PC-3 (cell line): Measurements from ENCODE around the gene SNX32. TPM values are rescaled to one million over a fixed set of nuclear protein-coding genes. Genes with fewer than 3 reads are reported as not detected.

Experiments used
- ATAC-seq: fragments of 200-7000 bp; cut with Tn5 transposase; 2 replicates; pipeline ENCODE4 v1.9.1; 2020; ENCODE audit warnings: mild to moderate bottlenecking, moderate library complexity
- BruUV-seq: library from RNA; stranded (reverse); fragments of 400-500 nt; replicated peaks from 2 replicates; lab custom pipeline; 2021; lab: Mats Ljungman, UMichigan
- CTCF ChIA-PET: fragments of 300-600 bp; sonication (Branson Sonifier 250); formaldehyde crosslinking; loops from one replicate; lab custom pipeline; 2022; ENCODE audit warnings: antibody characterized with exemption; lab: Charles Lee
- POLR2A ChIA-PET: fragments of 300-600 bp; sonication (Branson Sonifier 250); formaldehyde crosslinking; loops from one replicate; lab custom pipeline; 2022; ENCODE audit warnings: antibody characterized with exemption; ENCODE audit not compliant: unreplicated experiment; lab: Charles Lee
- DNase-seq: peaks from one replicate; pipeline ENCODE4 v3.0.0-alpha.2; 2015
- H2AFZ ChIP-seq: fragments of 300-600 bp; sonication (generic); 2 replicates; pipeline ENCODE4 v1.6.0; 2016; ENCODE audit warnings: antibody characterized with exemption, low read length
- H3F3A ChIP-seq: fragments of 300-600 bp; sonication (generic); one replicate; pipeline ENCODE4 v1.6.0; 2017; ENCODE audit warnings: antibody characterized with exemption, low read length, control low read depth, mild to moderate bottlenecking; ENCODE audit not compliant: unreplicated experiment
- H3K27ac ChIP-seq: fragments of 300-600 bp; sonication (generic); 2 replicates; pipeline ENCODE4 v1.5.1; 2016; ENCODE audit warnings: mild to moderate bottlenecking, low read length
- H3K27me3 ChIP-seq: fragments of 300-600 bp; sonication (generic); 2 replicates; pipeline ENCODE4 v1.6.1; 2016; ENCODE audit warnings: low read length, mixed read lengths
- H3K36me3 ChIP-seq: fragments of 300-600 bp; sonication (generic); 2 replicates; pipeline ENCODE4 v1.6.1; 2016; ENCODE audit warnings: low read depth, mixed run types, low read length, mixed read lengths
- H3K4me1 ChIP-seq: fragments of 300-600 bp; sonication (generic); 2 replicates; pipeline ENCODE4 v1.5.1; 2016; ENCODE audit warnings: low read length; ENCODE audit not compliant: insufficient read depth
- H3K4me2 ChIP-seq: fragments of 300-600 bp; sonication (generic); 2 replicates; pipeline ENCODE4 v1.6.0; 2016; ENCODE audit warnings: low read length
- H3K4me3 ChIP-seq: fragments of 300-600 bp; sonication (generic); 2 replicates; pipeline ENCODE4 v1.5.1; 2016; ENCODE audit warnings: mild to moderate bottlenecking, low read length, mixed read lengths
- H3K79me2 ChIP-seq: fragments of 300-600 bp; sonication (generic); 2 replicates; pipeline ENCODE4 v1.6.1; 2017; ENCODE audit warnings: low read length, mixed read lengths
- H3K9ac ChIP-seq: fragments of 300-600 bp; sonication (generic); 2 replicates; pipeline ENCODE4 v1.6.0; 2016; ENCODE audit warnings: mild to moderate bottlenecking, low read length
- H3K9me2 ChIP-seq: fragments of 300-600 bp; sonication (generic); replicated peaks from 2 replicates; pipeline ENCODE4 v1.6.1; 2016; ENCODE audit warnings: mixed run types, low read length, mixed read lengths
- H3K9me3 ChIP-seq: fragments of 300-600 bp; sonication (generic); 2 replicates; pipeline ENCODE4 v1.6.1; 2016; ENCODE audit warnings: low read length, mixed read lengths
- H4K20me1 ChIP-seq: fragments of 300-600 bp; sonication (generic); 2 replicates; pipeline ENCODE4 v1.6.1; 2016; ENCODE audit warnings: low read length, mixed read lengths
- CTCF ChIP-seq: fragments of 300-600 bp; sonication (generic); conservative IDR thresholded peaks from 2 replicates; pipeline ENCODE4 v1.5.1; 2017; ENCODE audit warnings: antibody characterized with exemption, low read depth, mild to moderate bottlenecking, low read length
- EZH2 ChIP-seq: fragments of 300-600 bp; sonication (generic); IDR thresholded peaks from one replicate; pipeline ENCODE4 v1.6.1; 2017; ENCODE audit warnings: antibody characterized with exemption, mild to moderate bottlenecking, low read length; ENCODE audit not compliant: unreplicated experiment
- EZH2phosphoT487 ChIP-seq: fragments of 300-600 bp; sonication (generic); IDR thresholded peaks from 2 replicates; pipeline ENCODE4 v1.6.1; 2018; ENCODE audit warnings: mild to moderate bottlenecking, antibody characterized with exemption, low read length, borderline replicate concordance
- intact Hi-C: fragments of 100-400 bp; cut with micrococcal nuclease; formaldehyde crosslinking; loops from 2 replicates; pipeline ENCODE4 v1.9.0; 2023
- total RNA-seq: library from RNA; depleted of rRNA; stranded (reverse); fragments of >200 nt; gene quantifications from 2 replicates; pipeline ENCODE4 v1.2.3, GENCODE V29; 2014

Gene SNX32
- total RNA-seq, 1 experiment from 2014 or later: not detected

- intact Hi-C loops: no loop called here
- ChIA-PET POLR2A (interaction anchor here (0.5 kb wide), 1 partner anchor 37 kb away, joined by 5 read pairs; no protein-coding TSS in a partner anchor), CTCF (interaction anchor here (0.6 to 3.6 kb wide), 3 partner anchors 37 to 97 kb away, joined by 4 to 44 read pairs (median 5); partner anchors contain the start of gene AP5B1)
- Histone ChIP-seq H3K4me1 (peaks cover 4% of the 10 kb centered on the region; the same call in 1 of the 2 replicates), H3K27ac (no peak overlapping the region), H3F3A (no peaks in the 10 kb centered on the region), H3K4me2 (peak overlapping the region; percentile 82; the same call in 1 of the 2 replicates), H3K27me3 (no peaks in the 10 kb centered on the region), H3K4me3 (no peak overlapping the region), H3K79me2 (no peaks in the 10 kb centered on the region), H2AFZ (no peak overlapping the region), H3K9me3 (no peaks in the 10 kb centered on the region), H4K20me1 (no peaks in the 10 kb centered on the region), H3K9me2 (no peaks in the 10 kb centered on the region), H3K36me3 (no peaks in the 10 kb centered on the region), H3K9ac (no peak overlapping the region)
- ATAC-seq: no peak
- DNase-seq: no peak
- BruUV-seq: no TSS peak
- no peak for TF ChIP-seq EZH2phosphoT487
- TF ChIP-seq CTCF: no peak
- TF ChIP-seq EZH2: no peak
These were observed 17.1 kb upstream of the SNX32 start for GRCh38 chr11:65816696-65817095.

GRCh38 chr11:65817312-65817834 is 16.4 kb upstream of the SNX32 start:
- Histone ChIP-seq H3K4me3 (peak overlapping the region; percentile 77), H3K79me2 (no peaks in the 10 kb centered on the region), H3K4me1 (peaks cover 4% of the 10 kb centered on the region; the same call in 1 of the 2 replicates), H3K27ac (peak overlapping the region; percentile 52), H4K20me1 (no peaks in the 10 kb centered on the region), H2AFZ (peak overlapping the region; percentile 84), H3K4me2 (peak overlapping the region; percentile 82), H3K27me3 (no peaks in the 10 kb centered on the region), H3K36me3 (no peaks in the 10 kb centered on the region), H3K9ac (peak overlapping the region; percentile 61), H3K9me2 (no peaks in the 10 kb centered on the region), H3K9me3 (no peaks in the 10 kb centered on the region), H3F3A (no peaks in the 10 kb centered on the region)
- DNase-seq: no peak
- TF ChIP-seq CTCF (no peak), EZH2phosphoT487 (no peak), EZH2 (no peak)
- ATAC-seq: no peak
- ChIA-PET CTCF (interaction anchor here (0.6 to 3.6 kb wide), 11 partner anchors 10 to 549 kb away, joined by 3 to 44 read pairs (median 6); partner anchors contain the start of genes AP5B1 and KAT5), POLR2A (interaction anchor here (0.5 kb wide), 1 partner anchor 37 kb away, joined by 5 read pairs; no protein-coding TSS in a partner anchor)
- TSS peak; percentile 73 for BruUV-seq
- intact Hi-C loops: no loop called here
